HG02610 (cell line): ENCODE data around the gene MANF.

Source experiments
- ATAC-seq: cut with Tn5 transposase; IDR thresholded peaks from one replicate; pipeline ENCODE4 v1.9.1; 2021; ENCODE audit warnings: mild to moderate bottlenecking, moderate library complexity; ENCODE audit not compliant: unreplicated experiment

MANF gene

GRCh38 chr3:51389423-51390183 lies 4.5 kb downstream of the MANF start:
- ATAC-seq: no peak

- ATAC-seq: peak; percentile 5
Measured at GRCh38 chr3:51390246-51391074, 5.4 kb downstream of the MANF start.

GRCh38 chr3:51391075-51391565 lies 6.0 kb downstream of the MANF start, which contains the start of gene RBM15B:
Gene RBM15B (plus strand): TSS chr3:51391285. CDS start chr3:51391400, 115 bp downstream.
- ATAC-seq: peak; percentile 94

GRCh38 chr3:51391566-51392354 lies 6.7 kb downstream of the MANF start:
- ATAC-seq: peak; percentile 9

- no peak for ATAC-seq
Measured at GRCh38 chr3:51392355-51393133, 7.5 kb downstream of the MANF start.

- no peak for ATAC-seq
Measured at GRCh38 chr3:51393134-51393495, 8.0 kb downstream of the MANF start.

- no peak for ATAC-seq
Measured at GRCh38 chr3:51393564-51393963, 8.5 kb downstream of the MANF start.

GRCh38 chr3:51394541-51394940 lies 9.4 kb downstream of the MANF start:
- ATAC-seq: no peak

- ATAC-seq: no peak
Measured at GRCh38 chr3:51395493-51396213, 10.6 kb downstream of the MANF start.

- no peak for ATAC-seq
Measured at GRCh38 chr3:51396401-51396800, 11.3 kb downstream of the MANF start.

- ATAC-seq: no peak
Measured at GRCh38 chr3:51397392-51397791, 12.3 kb downstream of the MANF start.

- ATAC-seq: no peak
Measured at GRCh38 chr3:51398595-51399310, 13.7 kb downstream of the MANF start.

GRCh38 chr3:51400166-51400565 lies 15.1 kb downstream of the MANF start:
- no peak for ATAC-seq

- ATAC-seq: no peak
Measured at GRCh38 chr3:51401735-51402134, 16.6 kb downstream of the MANF start.

- ATAC-seq: no peak
Measured at GRCh38 chr3:51403675-51404074, 18.6 kb downstream of the MANF start.

- ATAC-seq: no peak
Measured at GRCh38 chr3:51408021-51408420, 22.9 kb downstream of the MANF start.

GRCh38 chr3:51408813-51409212 lies 23.7 kb downstream of the MANF start:
- ATAC-seq: no peak

GRCh38 chr3:51422211-51422610 lies 37.1 kb downstream of the MANF start:
- ATAC-seq: no peak

- ATAC-seq: no peak
Measured at GRCh38 chr3:51426921-51427320, 41.8 kb downstream of the MANF start.
